ENCODE data around the gene NME4. TPM values are rescaled to one million over a fixed set of nuclear protein-coding genes. Genes with fewer than 3 reads are reported as not detected.
"Not testable (repeated sequence)": the region's sequence is repeated elsewhere in the genome, so short reads cannot be mapped to it uniquely, and the experiment has no call there.

The NME4 gene
- total RNA-seq, 1 donor from 2014 or later = 25.3 TPM

GRCh38 chr16:377419-377951 is 19.5 kb upstream of the NME4 start:
- ATAC-seq = no peak

- not testable (repeated sequence) for ATAC-seq
Measured at GRCh38 chr16:378113-378820, 18.7 kb upstream of the NME4 start.

GRCh38 chr16:378821-379182 is 18.2 kb upstream of the NME4 start:
- ATAC-seq = no peak

- ATAC-seq = no peak
Measured at GRCh38 chr16:379183-379960, 17.6 kb upstream of the NME4 start.

GRCh38 chr16:379961-380761 is 16.8 kb upstream of the NME4 start:
- ATAC-seq = no peak

- ATAC-seq = no peak
Measured at GRCh38 chr16:380762-381011, 16.3 kb upstream of the NME4 start.

- ATAC-seq = peak; percentile 4
Measured at GRCh38 chr16:381012-381788, 15.8 kb upstream of the NME4 start.

- peak; percentile 55 for ATAC-seq
Measured at GRCh38 chr16:381789-382717, 14.9 kb upstream of the NME4 start, which contains the start of gene PGAP6. Gene PGAP6, minus strand, starts transcription at chr16:381978. Its CDS starts 157 bp downstream, at chr16:381821.

- peak; percentile 76 for ATAC-seq
Measured at GRCh38 chr16:383326-384051, 13.5 kb upstream of the NME4 start.

- ATAC-seq = no peak
Measured at GRCh38 chr16:386641-387156, 10.3 kb upstream of the NME4 start.

GRCh38 chr16:387761-388666 is 9.0 kb upstream of the NME4 start:
- not testable (repeated sequence) for ATAC-seq

GRCh38 chr16:389352-389751 is 7.6 kb upstream of the NME4 start:
- peak; percentile 9 for ATAC-seq

- peak; percentile 79 for ATAC-seq
Measured at GRCh38 chr16:391885-392335, 5.1 kb upstream of the NME4 start.

GRCh38 chr16:392450-393030 is 4.5 kb upstream of the NME4 start:
- ATAC-seq = no peak

- no peak for ATAC-seq
Measured at GRCh38 chr16:396199-396598, 800 bp upstream of the NME4 start.

GRCh38 chr16:396605-397004 is 394 bp upstream of the NME4 start:
- no peak for ATAC-seq

- no peak for ATAC-seq
Measured at GRCh38 chr16:397736-398332, 835 bp downstream of the NME4 start.
